ENCODE data around the gene SNAP25.

The SNAP25 gene

DNA sequence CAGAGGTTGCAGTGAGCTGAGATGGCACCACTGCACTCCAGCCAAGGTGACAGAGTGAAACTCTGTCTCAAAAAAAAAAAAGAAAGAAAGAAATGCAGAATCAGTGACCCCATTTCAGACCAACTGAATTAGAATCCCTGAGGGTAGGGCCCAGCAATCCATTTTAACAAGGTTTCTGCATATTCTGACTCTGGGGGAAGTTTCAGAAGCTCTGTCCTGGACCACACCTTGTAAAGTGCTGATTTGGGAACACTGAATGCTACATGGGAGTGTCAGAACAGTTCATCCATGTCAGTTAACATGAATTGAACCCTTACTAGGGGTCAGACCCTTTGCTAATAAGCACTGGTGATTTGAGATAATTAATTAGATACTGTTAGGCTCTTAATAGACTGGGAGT, 52.0 kb downstream of the SNAP25 start:
- Mint-ChIP-seq H3K9me3 (no peaks in the 10 kb centered on the region), H3K27me3 (ENCODE audit: low read depth) (peaks cover 4% of the 10 kb centered on the region), H3K4me3 (no peak overlapping the region), H3K4me1 (peaks cover 11% of the 10 kb centered on the region), H3K36me3 (ENCODE audit: low read depth) (no peaks in the 10 kb centered on the region), H3K27ac (no peak overlapping the region)
- TF ChIP-seq, protein P1, sequence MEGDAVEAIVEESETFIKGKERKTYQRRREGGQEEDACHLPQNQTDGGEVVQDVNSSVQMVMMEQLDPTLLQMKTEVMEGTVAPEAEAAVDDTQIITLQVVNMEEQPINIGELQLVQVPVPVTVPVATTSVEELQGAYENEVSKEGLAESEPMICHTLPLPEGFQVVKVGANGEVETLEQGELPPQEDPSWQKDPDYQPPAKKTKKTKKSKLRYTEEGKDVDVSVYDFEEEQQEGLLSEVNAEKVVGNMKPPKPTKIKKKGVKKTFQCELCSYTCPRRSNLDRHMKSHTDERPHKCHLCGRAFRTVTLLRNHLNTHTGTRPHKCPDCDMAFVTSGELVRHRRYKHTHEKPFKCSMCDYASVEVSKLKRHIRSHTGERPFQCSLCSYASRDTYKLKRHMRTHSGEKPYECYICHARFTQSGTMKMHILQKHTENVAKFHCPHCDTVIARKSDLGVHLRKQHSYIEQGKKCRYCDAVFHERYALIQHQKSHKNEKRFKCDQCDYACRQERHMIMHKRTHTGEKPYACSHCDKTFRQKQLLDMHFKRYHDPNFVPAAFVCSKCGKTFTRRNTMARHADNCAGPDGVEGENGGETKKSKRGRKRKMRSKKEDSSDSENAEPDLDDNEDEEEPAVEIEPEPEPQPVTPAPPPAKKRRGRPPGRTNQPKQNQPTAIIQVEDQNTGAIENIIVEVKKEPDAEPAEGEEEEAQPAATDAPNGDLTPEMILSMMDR (IDR thresholded peaks at IDR 0.05; ENCODE audit: unreplicated experiment in 3 of 3), result no peak

DNA sequence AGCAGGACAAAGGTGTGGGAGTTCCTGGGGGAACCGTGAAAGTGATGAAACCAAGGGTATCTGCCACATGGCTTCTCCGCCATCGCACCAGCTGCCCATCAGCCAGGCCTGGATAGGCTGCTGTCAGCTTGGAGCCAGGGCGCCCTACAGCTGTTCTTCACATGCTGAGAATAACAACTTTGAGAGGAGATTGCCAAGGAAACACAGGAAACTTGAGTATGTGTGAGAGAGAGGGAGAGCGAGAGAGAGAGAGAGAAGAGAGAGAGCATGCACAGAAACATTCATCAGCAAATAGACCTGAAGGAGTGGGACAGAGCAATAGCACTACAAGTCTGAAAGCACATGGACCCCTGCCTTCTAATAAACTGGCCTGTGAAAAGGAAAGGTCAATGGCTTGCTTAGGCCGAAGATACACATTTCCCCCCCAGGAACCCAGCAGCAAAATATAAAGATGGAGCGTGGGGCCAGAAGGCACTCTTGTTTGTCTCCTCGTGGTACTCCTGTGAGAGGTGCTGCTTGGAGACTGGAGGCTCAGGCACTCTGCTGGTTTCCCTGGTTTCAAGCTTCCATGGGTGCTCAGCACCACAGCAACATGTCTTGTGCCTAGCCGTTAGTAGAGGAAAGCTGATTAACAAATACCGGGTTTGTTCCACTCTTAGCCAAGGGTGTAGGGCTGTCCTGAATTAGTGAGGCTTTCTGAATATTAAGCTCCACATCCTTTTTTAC, 53.0 kb downstream of the SNAP25 start:
- no peaks in the 10 kb centered on the region for H3K9me3 Mint-ChIP-seq
- no peak overlapping the region for H3K4me3 Mint-ChIP-seq
- no peaks in the 10 kb centered on the region for H3K36me3 Mint-ChIP-seq (ENCODE audit: low read depth)
- peaks cover 4% of the 10 kb centered on the region for H3K27me3 Mint-ChIP-seq (ENCODE audit: low read depth)
- peaks cover 11% of the 10 kb centered on the region for H3K4me1 Mint-ChIP-seq
- peak overlapping the region in 1 of 3 experiments; percentile 27 for H3K27ac Mint-ChIP-seq
- TF ChIP-seq, protein P1 (IDR thresholded peaks at IDR 0.05; ENCODE audit: unreplicated experiment in 3 of 3), result no peak

DNA sequence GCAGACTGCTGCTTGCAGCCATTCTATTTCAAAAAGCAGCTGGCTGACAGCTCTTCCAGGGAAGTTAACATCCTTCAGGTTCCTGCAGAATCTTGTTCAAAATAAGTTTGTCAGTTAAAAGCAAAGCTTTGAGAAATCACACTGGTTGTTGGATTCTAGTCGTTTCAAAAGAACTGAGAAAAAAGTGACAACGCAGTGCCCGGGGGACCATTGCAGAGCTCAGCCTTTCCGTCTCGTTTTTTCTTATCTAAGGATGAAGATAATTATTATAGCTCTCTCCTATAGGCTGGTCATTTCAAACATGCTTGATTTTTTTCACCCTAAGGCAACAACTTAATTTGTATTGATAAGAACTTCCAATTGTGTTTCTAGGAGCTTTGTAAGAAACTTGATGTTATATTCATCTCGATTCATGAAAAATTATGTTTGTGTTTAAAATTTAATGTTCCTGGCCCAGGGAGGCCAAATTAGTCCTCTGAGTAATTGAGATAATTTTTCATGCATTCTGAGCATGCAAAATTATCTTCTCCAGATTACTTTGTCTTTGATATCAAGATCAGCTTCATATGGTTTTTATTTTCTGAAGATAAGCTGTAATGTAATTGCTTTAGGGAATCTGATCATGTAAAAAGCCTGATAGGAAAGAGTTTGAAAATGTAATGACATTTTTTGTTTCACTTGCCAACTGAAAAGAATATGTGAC, 58.4 kb downstream of the SNAP25 start:
- H3K4me3 Mint-ChIP-seq, result no peak overlapping the region
- TF ChIP-seq, protein P1 (IDR thresholded peaks at IDR 0.05; ENCODE audit: unreplicated experiment in 3 of 3), result no peak
- H3K4me1 Mint-ChIP-seq, result peaks cover 5% of the 10 kb centered on the region

DNA sequence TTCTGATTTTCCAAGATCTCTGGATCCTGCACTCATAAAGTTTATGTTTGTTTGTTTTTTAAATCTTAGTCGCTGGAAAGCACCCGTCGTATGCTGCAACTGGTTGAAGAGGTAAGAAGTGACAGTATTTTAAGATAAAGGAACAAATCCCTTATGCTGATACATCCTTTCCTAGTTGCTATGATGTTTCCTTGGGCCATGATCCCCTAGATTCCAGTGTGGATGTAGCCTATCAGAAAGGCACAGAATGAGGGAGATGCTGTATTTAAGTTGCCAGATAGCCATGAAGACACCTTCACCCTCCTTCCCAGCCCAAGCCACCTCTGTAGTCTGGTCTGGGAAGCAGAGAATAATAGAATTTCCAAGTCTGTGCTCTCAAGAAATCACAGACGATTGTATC, 59.0 kb downstream of the SNAP25 start:
- TF ChIP-seq, protein P1 (IDR thresholded peaks at IDR 0.05; ENCODE audit: unreplicated experiment in 3 of 3), result no peak
- Mint-ChIP-seq H3K4me3 (no peak overlapping the region), H3K9me3 (no peaks in the 10 kb centered on the region), H3K27ac (no peak overlapping the region), H3K4me1 (peaks cover 5% of the 10 kb centered on the region), H3K27me3 (ENCODE audit: low read depth) (peaks cover 4% of the 10 kb centered on the region), H3K36me3 (ENCODE audit: low read depth) (no peaks in the 10 kb centered on the region)

More for the DNA sequence above, 58.4 kb downstream of the SNAP25 start:
- no peaks in the 10 kb centered on the region for H3K9me3 Mint-ChIP-seq
- peaks cover 4% of the 10 kb centered on the region for H3K27me3 Mint-ChIP-seq (ENCODE audit: low read depth)
- H3K36me3 Mint-ChIP-seq (ENCODE audit: low read depth), result no peaks in the 10 kb centered on the region
- no peak overlapping the region for H3K27ac Mint-ChIP-seq

DNA sequence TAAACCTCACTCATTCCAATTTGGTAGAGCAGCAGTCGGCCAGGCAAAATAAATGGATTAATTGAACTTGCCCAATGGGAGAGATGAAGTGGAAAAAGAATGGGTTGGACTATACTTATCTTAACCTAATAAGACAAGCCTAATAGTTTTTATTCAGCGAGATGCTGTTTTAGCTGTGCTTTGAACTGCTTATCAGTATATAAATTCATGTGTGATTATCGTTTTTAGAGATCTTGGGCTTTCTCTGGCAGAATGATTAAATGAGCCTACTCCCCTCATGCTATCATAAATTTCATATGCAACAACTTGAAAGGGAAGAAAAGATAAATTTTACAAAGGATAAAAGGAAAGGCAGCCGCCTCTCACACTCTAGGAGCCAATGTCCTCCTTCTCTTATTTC, 59.8 kb downstream of the SNAP25 start:
- H3K36me3 Mint-ChIP-seq (ENCODE audit: low read depth), result no peaks in the 10 kb centered on the region
- TF ChIP-seq, protein P1 (IDR thresholded peaks at IDR 0.05; ENCODE audit: unreplicated experiment in 3 of 3), result no peak
- no peak overlapping the region for H3K27ac Mint-ChIP-seq
- peaks cover 4% of the 10 kb centered on the region for H3K27me3 Mint-ChIP-seq (ENCODE audit: low read depth)
- H3K9me3 Mint-ChIP-seq, result no peaks in the 10 kb centered on the region
- peaks cover 5% of the 10 kb centered on the region for H3K4me1 Mint-ChIP-seq
- H3K4me3 Mint-ChIP-seq, result no peak overlapping the region

Measured in nephron (organoid).